NCI-H345 treated with DMSO at 0.1 percent for 48 hours (cell line): Measurements from ENCODE around the gene GHRH.

ENCODE experiments used
- DNase-seq: peaks from one replicate; lab custom pipeline; 2025; ENCODE audit not compliant: unreplicated experiment; lab: John Stamatoyannopoulos, UW

GHRH gene

GRCh38 chr20:37261714-37262113, at the start of gene GHRH:
GHRH (minus strand) TSS chr20:37261814; CDS start chr20:37256889, 4,925 bp downstream.
- DNase-seq = no peak

DNA sequence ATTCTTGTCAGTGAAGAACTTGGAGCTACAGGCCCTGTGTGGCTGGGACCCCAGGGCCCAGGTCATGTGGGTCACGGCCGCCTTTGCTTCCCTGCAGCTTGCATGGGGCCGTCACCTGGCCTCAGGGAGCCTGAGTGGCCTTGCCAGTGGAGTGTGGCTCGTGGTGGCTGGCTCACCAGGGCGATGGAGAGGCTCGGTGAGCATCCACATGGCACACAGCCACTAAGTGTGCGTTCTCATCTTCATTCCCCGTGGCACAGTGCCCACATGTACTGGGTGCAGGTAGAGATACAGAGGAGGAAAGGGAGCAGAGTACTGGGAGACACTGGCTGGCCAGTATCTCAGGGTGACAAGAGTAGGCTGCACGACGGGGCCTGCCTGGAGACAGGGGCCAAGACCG, 49.3 kb upstream of the GHRH start:
- DNase-seq = no peak

GRCh38 chr20:37309936-37310590, 48.4 kb upstream of the GHRH start:
- DNase-seq = no peak

DNA sequence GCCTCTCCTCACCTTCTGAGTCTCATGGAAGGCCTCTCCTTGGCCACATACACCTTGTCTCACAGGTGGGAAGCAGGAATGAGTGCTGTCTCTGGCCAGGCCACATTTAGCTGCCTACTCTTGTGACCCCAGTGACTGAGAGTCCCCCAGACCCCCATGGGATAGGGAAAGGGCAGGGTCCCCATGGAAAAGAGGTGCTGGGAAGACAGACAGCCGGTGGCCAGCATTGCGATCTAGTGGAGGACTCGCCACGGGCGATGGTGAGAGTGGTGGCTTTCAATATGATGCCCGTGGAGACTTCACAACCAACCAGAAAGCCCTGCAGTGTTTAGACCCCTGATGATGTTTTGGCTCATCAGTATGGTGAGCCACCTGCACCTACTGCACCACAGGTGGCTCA, 47.7 kb upstream of the GHRH start:
- DNase-seq = no peak

DNA sequence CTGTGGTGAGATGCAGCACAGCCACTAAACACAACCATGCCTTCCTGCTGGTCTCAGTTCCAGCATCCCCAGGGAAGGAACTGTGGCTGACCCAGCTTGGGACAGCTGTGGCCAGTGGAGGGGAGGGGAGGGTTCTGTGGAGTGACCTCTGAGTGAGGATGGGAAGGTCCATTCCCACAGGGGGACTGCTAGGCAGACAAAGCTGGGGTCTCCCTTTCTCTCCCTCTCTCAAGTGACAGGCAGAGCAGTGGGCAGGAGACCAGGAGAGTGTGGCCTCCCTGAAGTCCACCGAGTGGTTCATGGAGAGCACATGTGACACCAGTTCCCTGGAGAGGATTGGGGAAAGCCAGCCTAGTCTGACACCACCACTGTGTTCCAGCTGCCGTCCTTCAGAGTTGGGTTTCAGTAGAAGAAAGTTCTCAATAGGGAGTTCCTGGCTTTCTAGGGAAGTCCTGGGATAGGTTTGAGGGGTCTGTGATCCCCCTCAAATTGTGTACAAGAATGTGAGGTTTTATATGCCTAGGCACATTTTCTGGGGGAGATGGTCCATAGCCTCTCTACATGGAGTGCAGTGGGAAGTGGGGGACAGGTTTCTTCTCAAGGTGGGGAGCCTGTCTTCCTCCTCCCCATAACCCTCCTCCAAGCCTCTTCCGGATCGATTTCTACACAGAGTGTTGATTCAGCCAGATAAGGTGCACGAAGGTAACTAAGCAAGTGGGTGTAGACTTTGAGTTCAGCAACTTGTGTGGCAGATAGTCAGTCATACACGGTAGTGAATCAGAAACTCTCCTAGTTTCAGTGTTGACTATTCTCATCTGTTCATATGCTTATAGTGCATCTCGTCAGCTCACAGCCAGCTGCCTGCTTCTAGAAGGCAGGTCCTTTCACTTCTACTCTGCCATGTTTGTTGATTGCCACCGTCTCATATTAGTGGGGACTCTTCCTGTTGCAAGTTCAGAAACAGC, 46.8 kb upstream of the GHRH start:
- no peak for DNase-seq

- DNase-seq = no peak
Measured at GRCh38 chr20:37305839-37306238, 44.2 kb upstream of the GHRH start.

- no peak for DNase-seq
Measured at GRCh38 chr20:37305079-37305478, 43.5 kb upstream of the GHRH start.

GRCh38 chr20:37303637-37304036, 42.0 kb upstream of the GHRH start:
- DNase-seq = peak; percentile 62

GRCh38 chr20:37302981-37303380, 41.4 kb upstream of the GHRH start:
- no peak for DNase-seq

GRCh38 chr20:37301558-37301957, 39.9 kb upstream of the GHRH start:
- no peak for DNase-seq

DNA sequence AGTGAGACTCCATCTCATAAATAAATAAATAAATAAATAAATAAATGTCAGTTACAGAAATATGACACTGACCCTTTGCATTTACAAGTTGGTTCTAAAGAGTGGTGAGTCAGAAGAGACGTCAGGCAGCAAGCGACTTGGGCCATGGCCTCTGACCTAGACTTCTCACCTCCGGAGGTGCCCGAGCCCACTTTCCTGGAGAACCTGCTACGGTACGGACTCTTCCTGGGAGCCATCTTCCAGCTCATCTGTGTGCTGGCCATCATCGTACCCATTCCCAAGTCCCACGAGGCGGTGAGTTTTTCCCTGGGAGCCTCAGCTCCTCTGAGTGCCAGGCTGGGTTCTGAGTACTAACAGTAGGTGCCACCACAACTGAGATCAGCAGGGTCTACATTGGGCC, 39.5 kb upstream of the GHRH start:
- DNase-seq = no peak

DNA sequence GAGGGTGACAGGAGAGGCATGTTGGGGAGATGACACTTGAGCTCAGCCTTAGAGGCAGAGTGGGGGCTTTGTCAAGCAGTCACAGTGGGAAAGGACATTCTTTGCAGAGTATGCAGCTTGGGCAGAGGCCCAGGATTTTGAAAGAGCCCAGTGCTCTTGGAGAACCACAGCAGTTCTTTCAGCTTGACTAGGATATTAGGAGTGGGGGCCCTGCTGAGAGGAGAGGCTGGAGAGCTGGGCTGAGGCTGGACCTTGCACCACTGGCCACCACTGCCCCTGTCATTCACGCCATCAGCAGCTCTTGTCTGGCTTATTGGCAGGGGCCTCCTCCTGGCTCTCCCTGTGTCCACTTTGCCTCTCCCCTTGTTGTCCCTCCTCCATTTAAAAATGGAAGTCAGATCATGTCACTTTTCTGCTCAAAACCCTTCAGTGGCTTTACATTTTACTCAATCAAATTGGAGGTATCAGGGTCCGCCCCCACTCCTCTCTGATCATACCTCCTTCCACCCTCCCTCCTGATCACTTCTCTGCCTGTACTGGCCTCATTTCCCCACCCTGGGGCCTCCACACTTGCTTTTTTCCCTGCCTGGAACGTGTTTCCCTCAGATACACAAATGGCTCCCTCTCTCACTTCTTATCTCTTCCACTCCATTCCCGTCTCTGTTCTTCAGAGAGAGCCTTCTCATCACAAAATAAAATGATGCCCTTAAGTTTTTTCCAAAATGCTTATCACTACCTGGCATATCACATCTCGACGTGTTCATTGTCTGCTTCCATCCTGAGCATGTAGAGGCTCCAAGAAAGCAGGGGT, 38.3 kb upstream of the GHRH start:
- DNase-seq = no peak

DNA sequence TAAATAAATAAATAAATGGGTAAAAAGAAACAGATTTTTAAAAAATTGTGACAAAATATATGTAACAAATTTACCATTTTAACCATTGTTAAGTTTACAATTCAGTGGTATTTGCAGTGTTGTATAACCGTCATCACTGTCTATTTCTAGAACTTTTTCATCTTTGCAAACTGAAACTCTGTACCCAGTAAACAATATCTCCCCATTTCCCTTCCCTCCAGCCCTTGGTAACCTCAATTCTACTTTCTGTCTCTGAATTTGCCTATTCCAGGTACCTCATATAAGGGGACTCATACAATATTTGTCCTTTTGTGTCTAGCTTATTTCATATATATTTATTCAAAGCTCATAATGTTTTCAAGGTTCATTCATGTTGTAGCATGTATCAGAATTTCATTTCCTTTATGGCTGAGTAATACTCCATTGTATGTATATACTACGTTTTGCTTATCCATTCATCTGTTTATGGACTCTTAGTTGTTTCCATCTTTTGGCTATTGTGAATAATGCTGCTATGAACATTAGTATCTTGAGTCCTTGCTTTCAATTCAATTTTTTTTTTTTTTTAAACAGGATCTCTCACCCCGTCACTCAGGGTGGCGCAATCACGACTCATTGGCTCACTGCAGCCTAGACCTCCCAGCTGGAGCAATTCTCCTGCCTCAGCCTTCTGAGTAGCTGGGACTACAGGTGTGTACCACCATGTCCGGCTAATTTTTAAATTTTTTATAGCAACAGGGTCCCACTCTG, 36.8 kb upstream of the GHRH start:
- DNase-seq = no peak

GRCh38 chr20:37297066-37297736, 35.6 kb upstream of the GHRH start:
- DNase-seq = no peak

- DNase-seq = no peak
Measured at GRCh38 chr20:37296371-37296770, 34.8 kb upstream of the GHRH start.

DNA sequence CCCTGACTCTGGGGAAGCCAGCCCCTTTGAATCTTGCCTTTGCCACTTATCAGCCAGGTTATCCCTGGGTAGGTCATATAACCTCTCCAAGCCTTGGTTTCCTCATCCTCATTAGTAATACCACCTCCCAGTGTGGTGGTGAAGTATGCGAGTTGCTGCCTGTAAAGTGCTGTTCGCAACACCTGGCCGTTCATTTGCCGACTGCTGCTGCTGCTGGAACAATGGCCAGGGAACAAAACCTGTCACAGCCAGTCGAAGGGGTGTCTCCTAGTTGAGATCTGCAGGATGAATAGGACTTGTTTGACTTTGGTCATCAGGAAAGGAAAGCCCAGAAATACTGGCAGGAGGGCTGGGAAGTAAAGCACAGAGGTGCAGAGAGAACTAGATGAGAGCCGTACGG, 34.0 kb upstream of the GHRH start:
- DNase-seq = peak; percentile 99

GRCh38 chr20:37295001-37295400, 33.4 kb upstream of the GHRH start:
- no peak for DNase-seq

DNA sequence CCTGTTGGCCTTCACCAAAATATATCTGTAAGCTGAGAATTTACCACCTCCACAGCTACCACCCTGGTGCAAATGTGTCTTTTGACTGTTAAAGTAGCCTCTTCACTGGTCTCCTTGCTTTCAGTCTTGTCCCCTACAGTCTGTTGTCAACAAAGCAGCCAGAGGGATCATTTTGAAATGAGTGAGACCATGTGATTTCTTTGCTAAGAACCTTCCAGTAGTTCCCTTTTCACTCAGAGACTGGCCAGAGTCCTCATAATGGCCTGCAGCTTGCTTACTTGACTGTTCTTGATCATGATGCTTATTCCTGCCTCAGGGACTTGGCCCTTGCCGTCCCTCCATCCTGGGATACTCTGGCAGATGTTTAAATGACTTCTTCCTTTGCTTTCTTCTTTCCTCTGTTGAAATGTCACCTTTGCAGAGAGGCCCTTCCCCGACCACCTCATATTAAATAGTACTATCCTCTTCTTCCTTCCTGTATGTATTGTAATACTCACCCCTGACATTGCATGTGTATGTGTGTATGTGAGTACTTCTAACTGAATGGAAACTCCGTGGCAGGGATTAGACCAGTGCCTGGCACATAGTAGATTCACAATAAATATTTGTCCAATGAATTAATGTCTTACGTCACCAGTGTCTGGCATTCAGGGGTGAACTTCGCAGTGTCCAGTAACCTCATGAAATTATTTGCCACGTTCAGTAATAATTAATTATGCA, 32.8 kb upstream of the GHRH start:
- DNase-seq = no peak

DNA sequence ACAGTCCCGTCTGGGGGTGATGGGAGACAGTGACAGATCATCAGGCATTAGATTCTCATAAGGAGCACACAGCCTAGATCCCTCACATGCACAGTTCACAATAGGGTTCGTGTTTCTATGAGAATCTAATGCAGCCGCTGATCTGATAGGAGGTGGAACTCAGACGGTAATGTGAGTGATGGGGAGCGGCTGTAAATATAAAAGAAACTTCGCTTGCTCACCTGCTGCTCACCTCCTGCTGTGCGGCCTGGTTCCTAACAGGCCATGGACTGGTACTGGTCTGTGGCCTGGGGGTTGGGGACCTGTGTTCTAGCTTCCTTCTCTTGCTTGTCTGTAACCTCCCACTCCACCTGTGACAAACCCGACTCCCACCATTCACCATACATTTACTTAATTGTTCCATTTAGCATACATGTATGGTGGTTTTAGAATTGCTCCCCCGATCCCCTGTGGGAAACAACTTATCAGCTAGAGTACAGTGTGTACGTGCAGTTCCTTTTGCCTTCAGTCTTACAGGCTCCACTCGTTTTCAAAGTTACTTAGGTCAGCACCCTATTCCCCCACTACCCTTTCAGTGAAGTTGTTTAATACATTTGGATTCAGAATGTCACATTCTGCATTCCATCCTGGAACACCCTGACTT, 31.8 kb upstream of the GHRH start:
- no peak for DNase-seq
